Activated CD8-positive, alpha-beta memory T cell treated with anti-CD3 and anti-CD28 coated beads for 24 hours (primary cell): ENCODE data around the gene ATG16L1.

Experiments
- DNase-seq: peaks from one replicate; pipeline ENCODE4 v3.0.0-alpha.2; 2020

The ATG16L1 gene

GRCh38 chr2:233227346-233227978, 24.0 kb upstream of the ATG16L1 start:
- no peak for DNase-seq

- no peak for DNase-seq
These were observed 23.1 kb upstream of the ATG16L1 start for GRCh38 chr2:233228376-233228775.

GRCh38 chr2:233233618-233234230, 17.7 kb upstream of the ATG16L1 start:
- no peak for DNase-seq

- no peak for DNase-seq
These were observed 17.2 kb upstream of the ATG16L1 start for GRCh38 chr2:233234264-233234663.

- DNase-seq: no peak
These were observed 16.5 kb upstream of the ATG16L1 start for GRCh38 chr2:233234996-233235395.

- no peak for DNase-seq
These were observed 15.5 kb upstream of the ATG16L1 start for GRCh38 chr2:233235977-233236376.

GRCh38 chr2:233236820-233237589, 14.5 kb upstream of the ATG16L1 start:
- no peak for DNase-seq

GRCh38 chr2:233240897-233241296, 10.6 kb upstream of the ATG16L1 start:
- DNase-seq: no peak

- no peak for DNase-seq
These were observed 9.7 kb upstream of the ATG16L1 start for GRCh38 chr2:233241803-233242202.

- no peak for DNase-seq
These were observed 9.1 kb upstream of the ATG16L1 start for GRCh38 chr2:233242231-233242927.

GRCh38 chr2:233243348-233243747, 8.1 kb upstream of the ATG16L1 start:
- DNase-seq: no peak

- no peak for DNase-seq
These were observed 6.7 kb upstream of the ATG16L1 start for GRCh38 chr2:233244818-233245217.

- no peak for DNase-seq
These were observed 6.1 kb upstream of the ATG16L1 start for GRCh38 chr2:233245406-233245805.

- DNase-seq: no peak
These were observed 4.4 kb upstream of the ATG16L1 start for GRCh38 chr2:233247116-233247515.

GRCh38 chr2:233247744-233248143, 3.7 kb upstream of the ATG16L1 start:
- DNase-seq: no peak

GRCh38 chr2:233248999-233249398, 2.5 kb upstream of the ATG16L1 start:
- no peak for DNase-seq

GRCh38 chr2:233250568-233250967, 905 bp upstream of the ATG16L1 start:
- DNase-seq: no peak

GRCh38 chr2:233250985-233251305, 528 bp upstream of the ATG16L1 start:
- no peak for DNase-seq

- DNase-seq: no peak
These were observed 754 bp downstream of the ATG16L1 start for GRCh38 chr2:233252227-233252626.

- no peak for DNase-seq
These were observed 3.7 kb downstream of the ATG16L1 start for GRCh38 chr2:233255151-233255550.

GRCh38 chr2:233256048-233256447, 4.6 kb downstream of the ATG16L1 start:
- DNase-seq: no peak

- DNase-seq: no peak
These were observed 6.7 kb downstream of the ATG16L1 start for GRCh38 chr2:233258211-233258610.

GRCh38 chr2:233259730-233260129, 8.3 kb downstream of the ATG16L1 start:
- no peak for DNase-seq

- no peak for DNase-seq
These were observed 9.2 kb downstream of the ATG16L1 start for GRCh38 chr2:233260661-233261060.
